Activated CD8-positive, alpha-beta T cell treated with anti-CD3 and anti-CD28 coated beads for 36 hours (primary cell): Measurements from ENCODE around the gene ARHGDIB. TPM values are rescaled to one million over a fixed set of nuclear protein-coding genes. Genes with fewer than 3 reads are reported as not detected.

ENCODE experiments used
- ATAC-seq: fragments of 200-7000 bp; cut with Tn5 transposase; one replicate; pipeline ENCODE4 v1.10.0; 2021; ENCODE audit warnings: mild to moderate bottlenecking, moderate library complexity
- CTCF ChIA-PET: fragments of 350-600 bp; sonication (Branson Sonifier 250); formaldehyde crosslinking; loops from one replicate; lab custom pipeline; 2021; ENCODE audit warnings: antibody characterized with exemption; lab: Charles Lee
- POLR2A ChIA-PET: fragments of 350-600 bp; sonication (Branson Sonifier 250); formaldehyde crosslinking; loops from one replicate; lab custom pipeline; 2021; ENCODE audit warnings: antibody characterized with exemption; lab: Charles Lee
- DNase-seq: peaks from one replicate; pipeline ENCODE4 v3.0.0-alpha.2; 2020
- H3K27ac Mint-ChIP-seq: one replicate; pipeline ENCODE4 v1.8.0; 2021; ENCODE audit warnings: mild to moderate bottlenecking, mixed read lengths
- H3K27me3 Mint-ChIP-seq: one replicate; pipeline ENCODE4 v1.8.0; 2021; ENCODE audit warnings: mixed read lengths
- H3K36me3 Mint-ChIP-seq: one replicate; pipeline ENCODE4 v1.8.0; 2021; ENCODE audit warnings: low read depth, mixed read lengths
- H3K4me1 Mint-ChIP-seq: one replicate; pipeline ENCODE4 v1.8.0; 2021; ENCODE audit warnings: low read depth, mixed read lengths
- H3K4me3 Mint-ChIP-seq: one replicate; pipeline ENCODE4 v1.8.0; 2021; ENCODE audit warnings: mild to moderate bottlenecking, moderate library complexity, mixed read lengths
- H3K9me3 Mint-ChIP-seq: one replicate; pipeline ENCODE4 v1.8.0; 2021; ENCODE audit warnings: mixed read lengths
- CTCF ChIP-seq: fragments of 200-600 bp; IDR thresholded peaks from one replicate; pipeline ENCODE4 v1.8.0; 2022; ENCODE audit warnings: antibody characterized with exemption, mild to moderate bottlenecking
- intact Hi-C: fragments of 100-400 bp; cut with micrococcal nuclease; formaldehyde crosslinking; loops from one replicate; pipeline ENCODE4 v1.10.0; 2022
- total RNA-seq, 2 experiments: library from RNA; stranded (reverse); gene quantifications; one replicate each; pipeline ENCODE4 v1.2.3, GENCODE V29; 2021

The ARHGDIB gene
- 100 to 1,000 TPM; 765 to 771 TPM for total RNA-seq

GRCh38 chr12:14961466-14962152 lies at the start of gene ARHGDIB:
TSS of gene ARHGDIB (minus strand) at chr12:14961601. CDS start at chr12:14950712, 10,889 bp downstream.
- Mint-ChIP-seq H3K27me3 (no peaks in the 10 kb centered on the region), H3K4me1 (peaks cover 42% of the 10 kb centered on the region), H3K36me3 (peaks cover 43% of the 10 kb centered on the region), H3K27ac (peak within 1 kb of the TSS; percentile 97), H3K4me3 (peak within 1 kb of the TSS; percentile 94), H3K9me3 (no peaks in the 10 kb centered on the region)
- ChIA-PET CTCF (interaction anchor here (0.6 to 1.2 kb wide), 5 partner anchors 15 to 562 kb away, joined by 3 to 4 read pairs (median 3); no protein-coding TSS in a partner anchor), POLR2A (interaction anchor here (0.8 to 7.2 kb wide), 15 partner anchors 10 to 192 kb away, joined by 3 to 41 read pairs (median 4); partner anchors contain the start of gene PDE6H)
- TF ChIP-seq CTCF, result no peak
- peak; percentile 79 for ATAC-seq
- peak; percentile 94 for DNase-seq
- intact Hi-C loops, result loop anchor here (2.0 to 5.0 kb wide), 3 partner anchors 15 to 187 kb away; a partner anchor contains a TSS

DNA sequence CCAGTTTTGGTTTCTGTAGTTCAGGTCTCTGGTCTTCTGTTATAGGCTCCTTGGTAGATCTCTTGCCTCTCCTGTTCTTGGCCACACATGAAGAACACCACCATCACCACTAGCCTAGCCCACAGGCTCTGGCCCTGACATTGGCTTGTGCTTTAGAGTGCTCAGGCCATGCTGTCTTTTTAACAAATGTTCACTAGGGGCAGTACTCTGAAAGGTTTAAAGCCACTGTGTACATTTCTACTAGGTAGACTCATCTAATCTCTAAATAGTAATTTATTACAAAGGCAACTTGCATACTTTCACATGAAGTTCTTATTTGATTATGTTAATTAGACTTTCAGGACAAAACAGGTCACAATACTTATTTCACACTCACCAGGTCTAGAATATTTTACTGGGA lies 49.8 kb upstream of the ARHGDIB start:
- peak; percentile 49 for ATAC-seq
- CTCF ChIA-PET, result interaction anchor here (0.9 to 1.1 kb wide), 3 partner anchors 9 to 174 kb away, joined by 3 read pairs; no protein-coding TSS in a partner anchor
- TF ChIP-seq CTCF, result no peak
- peaks cover 11% of the 10 kb centered on the region for H3K27me3 Mint-ChIP-seq
- no peaks in the 10 kb centered on the region for H3K9me3 Mint-ChIP-seq
- no peak overlapping the region for H3K27ac Mint-ChIP-seq
- no peak overlapping the region for H3K4me3 Mint-ChIP-seq
- peak; percentile 20 for DNase-seq
- POLR2A ChIA-PET, result no interaction called here
- intact Hi-C loops, result no loop called here
- H3K36me3 Mint-ChIP-seq, result no peaks in the 10 kb centered on the region
- H3K4me1 Mint-ChIP-seq, result no peaks in the 10 kb centered on the region

- no peak for DNase-seq
- no peak for ATAC-seq
- ChIA-PET CTCF (interaction anchor here (0.8 to 1.4 kb wide), 5 partner anchors 11 to 283 kb away, joined by 3 to 4 read pairs (median 3); partner anchors contain the start of gene RERG), POLR2A (interaction anchor here (0.6 kb wide), 1 partner anchor 137 kb away, joined by 3 read pairs; no protein-coding TSS in a partner anchor)
- no peaks in the 10 kb centered on the region for H3K9me3 Mint-ChIP-seq
- H3K36me3 Mint-ChIP-seq, result no peaks in the 10 kb centered on the region
- no peak for TF ChIP-seq CTCF
- no peak overlapping the region for H3K27ac Mint-ChIP-seq
- peaks cover 13% of the 10 kb centered on the region for H3K27me3 Mint-ChIP-seq
- H3K4me1 Mint-ChIP-seq, result no peaks in the 10 kb centered on the region
- H3K4me3 Mint-ChIP-seq, result no peak overlapping the region
- intact Hi-C loops, result loop anchor here (10.0 kb wide), 1 partner anchor 217 kb away; the partner anchor contains the start of gene RERG
These were observed 46.1 kb upstream of the ARHGDIB start for GRCh38 chr12:15007551-15007950.

DNA sequence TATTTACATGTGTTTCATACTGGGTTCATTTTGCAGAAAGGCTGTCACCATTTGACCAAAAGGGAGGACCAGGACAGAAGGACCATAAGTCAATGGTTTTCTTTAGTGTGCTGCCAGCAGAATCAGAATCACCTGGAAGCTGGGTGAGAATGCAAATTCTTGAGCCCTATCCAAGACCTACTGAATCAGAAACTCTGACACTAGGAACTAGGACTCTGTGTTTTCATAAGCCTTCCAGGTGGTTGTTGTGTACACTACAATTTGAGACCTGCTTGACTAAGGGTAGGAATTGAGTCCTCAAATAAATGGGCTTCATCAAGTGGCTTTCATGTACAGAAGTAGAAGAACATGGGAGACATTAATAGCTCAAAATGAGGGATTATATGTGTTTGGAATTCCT lies 43.7 kb upstream of the ARHGDIB start:
- Mint-ChIP-seq H3K4me1 (no peaks in the 10 kb centered on the region), H3K4me3 (no peak overlapping the region), H3K9me3 (no peaks in the 10 kb centered on the region), H3K27me3 (peaks cover 20% of the 10 kb centered on the region), H3K36me3 (no peaks in the 10 kb centered on the region), H3K27ac (no peak overlapping the region)
- ATAC-seq (no peak), DNase-seq (no peak)
- TF ChIP-seq CTCF, result no peak
- intact Hi-C loops, result loop anchor here (10.0 kb wide), 1 partner anchor 220 kb away; the partner anchor contains the start of gene RERG
- ChIA-PET POLR2A (no interaction called here), CTCF (no interaction called here)

GRCh38 chr12:15004421-15004820 lies 43.0 kb upstream of the ARHGDIB start:
- Mint-ChIP-seq H3K4me3 (no peak overlapping the region), H3K9me3 (no peaks in the 10 kb centered on the region), H3K36me3 (no peaks in the 10 kb centered on the region), H3K27ac (no peak overlapping the region), H3K27me3 (peaks cover 18% of the 10 kb centered on the region), H3K4me1 (no peaks in the 10 kb centered on the region)
- intact Hi-C loops, result loop anchor here (10.0 kb wide), 1 partner anchor 220 kb away; the partner anchor contains the start of gene RERG
- CTCF ChIA-PET, result interaction anchor here (1.0 to 1.2 kb wide), 2 partner anchors 9 to 66 kb away, joined by 3 to 4 read pairs; partner anchors contain the start of gene ERP27
- no peak for TF ChIP-seq CTCF
- POLR2A ChIA-PET, result no interaction called here
- DNase-seq (no peak), ATAC-seq (no peak)
